Limb (tissue), 2 donors: Measurements from ENCODE around the gene RPA3.

Experiments
- DNase-seq, 2 donors: peaks; one replicate each; pipeline ENCODE4 v3.0.0-alpha.2; 2016; ENCODE audit errors: extremely low spot score in 2 of 2

RPA3 gene

GRCh38 chr7:7653593-7654187 is 64.7 kb downstream of the RPA3 start:
- no peak for DNase-seq

- no peak for DNase-seq
These were observed 65.4 kb downstream of the RPA3 start for GRCh38 chr7:7652798-7653540.

- no peak for DNase-seq
These were observed 66.9 kb downstream of the RPA3 start for GRCh38 chr7:7651479-7651878.

GRCh38 chr7:7650682-7651206 is 67.7 kb downstream of the RPA3 start:
- DNase-seq: no peak

GRCh38 chr7:7647495-7648036 is 70.8 kb downstream of the RPA3 start:
- no peak for DNase-seq

GRCh38 chr7:7642081-7642480 is 76.3 kb downstream of the RPA3 start:
- no peak for DNase-seq

GRCh38 chr7:7641129-7641663 is 77.2 kb downstream of the RPA3 start:
- DNase-seq: no peak

GRCh38 chr7:7640221-7641128 is 77.9 kb downstream of the RPA3 start, which contains the start of gene UMAD1:
UMAD1 (plus strand) TSS chr7:7640752; CDS start chr7:7673372, 32,620 bp downstream.
- peak; percentile 97 to 99 for DNase-seq

GRCh38 chr7:7639847-7640220 is 78.6 kb downstream of the RPA3 start:
- no peak for DNase-seq

GRCh38 chr7:7639421-7639820 is 79.0 kb downstream of the RPA3 start:
- DNase-seq: no peak

GRCh38 chr7:7630626-7631329 is 87.6 kb downstream of the RPA3 start:
- no peak for DNase-seq

GRCh38 chr7:7628476-7628875 is 89.9 kb downstream of the RPA3 start:
- DNase-seq: no peak

GRCh38 chr7:7620644-7621210 is 97.7 kb downstream of the RPA3 start:
- no peak for DNase-seq

GRCh38 chr7:7620236-7620635 is 98.2 kb downstream of the RPA3 start:
- no peak for DNase-seq

GRCh38 chr7:7618410-7618809 is 100.0 kb downstream of the RPA3 start:
- no peak for DNase-seq

- DNase-seq: no peak
These were observed 100.9 kb downstream of the RPA3 start for GRCh38 chr7:7617550-7617949.

GRCh38 chr7:7614018-7614741 is 104.2 kb downstream of the RPA3 start:
- DNase-seq: no peak

- DNase-seq: no peak
These were observed 105.2 kb downstream of the RPA3 start for GRCh38 chr7:7613210-7613609.

- no peak for DNase-seq
These were observed 105.9 kb downstream of the RPA3 start for GRCh38 chr7:7612519-7612918.

- DNase-seq: no peak
These were observed 109.1 kb downstream of the RPA3 start for GRCh38 chr7:7609330-7609729.
